SJCRH30 (cell line): ENCODE measurements around the gene KRT84. TPM values are rescaled to one million over a fixed set of nuclear protein-coding genes. Genes with fewer than 3 reads are reported as not detected.
A peak's percentile ranks its signal among the peaks of the same experiment; 100 is the strongest.

ENCODE experiments used
- DNase-seq, 2 experiments: peaks; one replicate each; pipeline ENCODE4 v3.0.0-alpha.2; 2015 to 2020
- H3K27ac ChIP-seq: fragments of 250-450 bp; sonication (Bioruptor Pico); 2 replicates; pipeline ENCODE4 v1.5.1; 2020; ENCODE audit warnings: mild to moderate bottlenecking, moderate library complexity
- H3K27me3 ChIP-seq: fragments of 250-450 bp; sonication (Bioruptor Pico); 2 replicates; pipeline ENCODE4 v1.5.1; 2020; ENCODE audit warnings: mild to moderate bottlenecking, moderate library complexity
- H3K36me3 ChIP-seq: fragments of 250-450 bp; sonication (Bioruptor Pico); 2 replicates; pipeline ENCODE4 v1.5.1; 2020; ENCODE audit warnings: mild to moderate bottlenecking, moderate library complexity
- H3K4me1 ChIP-seq: fragments of 250-450 bp; sonication (Bioruptor Pico); 2 replicates; pipeline ENCODE4 v1.5.1; 2020; ENCODE audit warnings: mild to moderate bottlenecking, moderate library complexity
- H3K4me3 ChIP-seq: fragments of 250-450 bp; sonication (Bioruptor Pico); 2 replicates; pipeline ENCODE4 v1.5.1; 2020; ENCODE audit warnings: mild to moderate bottlenecking, moderate library complexity
- H3K9me3 ChIP-seq: fragments of 250-450 bp; sonication (Bioruptor Pico); replicated peaks from 2 replicates; pipeline ENCODE4 v1.5.1; 2020; ENCODE audit warnings: mild to moderate bottlenecking, moderate library complexity
- total RNA-seq: library from RNA; depleted of rRNA; stranded (reverse); fragments of >200 nt; shearing (Covaris generic); gene quantifications from 2 replicates; pipeline ENCODE4 v1.2.3, GENCODE V29; 2014

The KRT84 gene
- total RNA-seq, 1 experiment from 2014 or later, result not detected

DNA sequence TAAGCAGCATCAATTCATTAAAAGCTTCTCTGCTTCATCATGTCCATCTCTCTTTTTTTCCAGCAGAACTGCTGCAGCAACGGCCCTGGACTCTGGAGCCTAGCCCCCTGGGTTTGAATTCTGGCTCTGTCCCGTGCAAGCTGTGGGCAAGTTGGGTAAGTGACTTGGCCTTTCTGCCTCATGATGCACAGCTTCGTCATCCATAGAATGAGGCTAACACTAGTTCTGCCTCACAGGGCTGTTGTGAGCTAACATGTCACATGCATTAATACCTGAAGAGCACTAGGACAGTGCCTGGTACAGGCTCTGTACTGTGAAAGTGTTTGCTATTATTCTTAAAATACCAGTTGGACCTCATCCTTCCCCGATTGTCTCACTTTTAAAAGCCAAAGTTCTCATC is 16.5 kb upstream of the KRT84 start:
- no peak overlapping the region for H3K4me3 ChIP-seq
- no peak for DNase-seq
- no peak overlapping the region for H3K27ac ChIP-seq
- H3K4me1 ChIP-seq, result no peaks in the 10 kb centered on the region
- peaks cover 10% of the 10 kb centered on the region; the same call in 1 of the 2 replicates for H3K27me3 ChIP-seq
- no peaks in the 10 kb centered on the region for H3K36me3 ChIP-seq
- H3K9me3 ChIP-seq, result no peaks in the 10 kb centered on the region

- peaks cover 10% of the 10 kb centered on the region; the same call in 1 of the 2 replicates for H3K27me3 ChIP-seq
- no peaks in the 10 kb centered on the region for H3K36me3 ChIP-seq
- no peak overlapping the region for H3K4me3 ChIP-seq
- no peak for DNase-seq
- no peaks in the 10 kb centered on the region for H3K4me1 ChIP-seq
- H3K27ac ChIP-seq, result no peak overlapping the region
- no peaks in the 10 kb centered on the region for H3K9me3 ChIP-seq
These were observed 16.1 kb upstream of the KRT84 start for GRCh38 chr12:52401526-52401925.

GRCh38 chr12:52400906-52401305 is 15.5 kb upstream of the KRT84 start:
- no peaks in the 10 kb centered on the region for H3K4me1 ChIP-seq
- no peak for DNase-seq
- H3K36me3 ChIP-seq, result no peaks in the 10 kb centered on the region
- H3K4me3 ChIP-seq, result no peak overlapping the region
- no peaks in the 10 kb centered on the region for H3K9me3 ChIP-seq
- peaks cover 11% of the 10 kb centered on the region; the same call in 1 of the 2 replicates for H3K27me3 ChIP-seq
- no peak overlapping the region for H3K27ac ChIP-seq

- Histone ChIP-seq H3K4me1 (no peaks in the 10 kb centered on the region), H3K27me3 (peaks cover 15% of the 10 kb centered on the region; the same call in 1 of the 2 replicates), H3K4me3 (no peak overlapping the region), H3K27ac (no peak overlapping the region), H3K36me3 (no peaks in the 10 kb centered on the region), H3K9me3 (no peaks in the 10 kb centered on the region)
- no peak for DNase-seq
These were observed 14.3 kb upstream of the KRT84 start for GRCh38 chr12:52399756-52400155.

DNA sequence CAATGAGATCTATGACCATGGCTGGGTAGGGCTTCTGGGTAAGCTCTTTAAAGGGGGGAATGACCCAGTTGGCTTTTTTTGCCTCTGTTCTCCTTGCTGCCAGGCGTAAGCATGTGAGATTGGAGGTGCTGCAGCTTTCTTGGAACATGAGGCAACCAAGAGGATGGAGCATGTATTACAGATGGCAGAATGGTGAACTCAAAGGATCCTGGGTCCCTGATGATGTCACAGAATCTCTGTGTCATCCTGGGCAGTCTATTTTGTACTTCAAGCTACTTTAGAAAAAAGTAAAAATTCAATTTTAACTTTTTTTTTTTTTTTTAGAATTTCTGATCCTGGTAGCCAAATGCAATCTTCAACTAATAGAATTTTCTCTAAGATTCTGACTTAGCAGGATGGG is 12.7 kb upstream of the KRT84 start:
- Histone ChIP-seq H3K36me3 (no peaks in the 10 kb centered on the region), H3K4me1 (no peaks in the 10 kb centered on the region), H3K4me3 (no peak overlapping the region), H3K27ac (no peak overlapping the region), H3K9me3 (no peaks in the 10 kb centered on the region), H3K27me3 (peaks cover 15% of the 10 kb centered on the region; the same call in 1 of the 2 replicates)
- no peak for DNase-seq

DNA sequence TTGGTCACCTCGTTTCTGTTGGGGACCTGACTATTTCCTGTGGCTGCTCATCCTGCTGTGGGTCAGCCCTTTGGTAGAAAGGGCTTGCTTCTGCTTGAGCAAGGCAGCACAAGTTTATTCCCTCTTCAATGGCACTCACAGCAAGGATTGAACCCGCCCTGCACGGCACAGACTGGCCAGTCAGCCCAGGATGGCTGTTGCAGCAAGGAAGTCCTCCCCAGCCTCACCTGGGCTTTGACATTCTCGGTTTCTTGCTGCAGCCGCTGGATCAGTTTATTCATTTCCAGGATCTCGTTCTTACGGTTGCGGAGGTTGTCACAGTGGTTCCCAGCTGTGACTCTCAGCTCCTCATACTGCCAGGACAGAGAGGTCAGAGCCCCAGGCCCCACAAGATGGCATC is 11.2 kb upstream of the KRT84 start:
- no peaks in the 10 kb centered on the region for H3K36me3 ChIP-seq
- H3K27ac ChIP-seq, result no peak overlapping the region
- no peaks in the 10 kb centered on the region for H3K4me1 ChIP-seq
- no peak overlapping the region for H3K4me3 ChIP-seq
- H3K9me3 ChIP-seq, result no peaks in the 10 kb centered on the region
- H3K27me3 ChIP-seq, result peaks cover 12% of the 10 kb centered on the region
- DNase-seq, result no peak

DNA sequence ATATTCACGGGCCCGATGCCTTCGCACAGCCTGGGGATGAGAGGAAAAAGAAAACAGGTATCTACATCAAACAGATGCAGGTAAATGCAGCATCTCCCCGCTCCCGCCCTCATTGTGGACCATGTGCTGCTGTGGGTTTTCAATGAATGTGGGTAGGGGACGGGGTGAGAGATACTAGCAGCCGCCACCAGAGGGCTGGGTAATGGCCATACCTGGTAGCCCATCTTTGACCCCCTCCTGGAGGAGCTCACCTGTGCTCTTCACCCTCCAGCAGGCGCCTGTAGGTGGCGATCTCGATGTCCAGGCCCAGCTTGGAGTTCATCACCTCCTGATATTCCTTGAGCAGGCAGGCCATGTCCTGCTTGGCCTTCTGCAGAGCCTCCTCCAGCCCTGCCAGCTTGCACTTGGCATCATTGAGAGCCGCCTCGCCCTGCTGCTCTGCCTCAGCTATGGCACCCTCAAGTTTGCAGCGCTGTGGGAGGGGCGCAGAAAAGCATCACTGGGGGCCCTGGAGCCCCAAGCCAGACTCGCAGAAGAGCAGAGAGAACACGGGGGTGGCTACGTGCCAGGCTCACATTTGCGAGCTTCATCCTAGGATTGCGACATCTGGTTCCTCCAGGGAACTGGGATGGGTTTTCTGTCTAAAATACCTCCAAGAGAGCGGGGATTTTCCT is 10.4 kb upstream of the KRT84 start:
- no peaks in the 10 kb centered on the region for H3K4me1 ChIP-seq
- H3K36me3 ChIP-seq, result no peaks in the 10 kb centered on the region
- no peak for DNase-seq
- no peaks in the 10 kb centered on the region for H3K9me3 ChIP-seq
- H3K27me3 ChIP-seq, result peaks cover 16% of the 10 kb centered on the region
- H3K4me3 ChIP-seq, result no peak overlapping the region
- no peak overlapping the region for H3K27ac ChIP-seq

- no peak for DNase-seq
- Histone ChIP-seq H3K9me3 (no peaks in the 10 kb centered on the region), H3K4me3 (no peak overlapping the region), H3K27ac (no peak overlapping the region), H3K27me3 (peaks cover 16% of the 10 kb centered on the region), H3K36me3 (no peaks in the 10 kb centered on the region), H3K4me1 (no peaks in the 10 kb centered on the region)
These were observed 9.5 kb upstream of the KRT84 start for GRCh38 chr12:52394836-52395405.

DNA sequence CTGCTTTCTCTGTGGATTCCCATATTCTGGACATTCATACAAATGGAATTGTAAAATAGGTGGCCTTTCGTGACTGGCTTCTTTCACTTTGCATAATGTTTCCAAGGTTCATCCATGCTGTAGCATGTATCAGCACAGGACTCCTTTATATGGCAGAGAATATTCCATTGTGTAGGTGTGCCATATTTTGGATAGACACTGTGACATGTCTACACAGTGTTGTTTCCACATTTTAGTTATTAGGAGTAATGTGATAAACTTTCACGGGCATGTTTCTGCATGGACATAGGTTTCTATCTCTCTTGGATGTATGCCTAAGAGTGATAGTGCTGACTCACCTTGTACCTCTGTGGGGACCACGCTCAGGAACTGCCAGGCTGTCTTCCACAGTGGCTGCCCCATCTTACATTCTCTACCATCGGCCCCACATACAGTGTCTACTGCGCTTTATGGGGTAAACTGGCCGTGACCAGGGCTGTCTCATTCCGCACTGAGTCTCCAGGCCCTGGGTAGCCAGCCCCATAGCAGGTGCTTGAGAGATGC is 7.1 kb upstream of the KRT84 start:
- DNase-seq, result no peak
- Histone ChIP-seq H3K4me1 (no peaks in the 10 kb centered on the region), H3K4me3 (no peak overlapping the region)

DNA sequence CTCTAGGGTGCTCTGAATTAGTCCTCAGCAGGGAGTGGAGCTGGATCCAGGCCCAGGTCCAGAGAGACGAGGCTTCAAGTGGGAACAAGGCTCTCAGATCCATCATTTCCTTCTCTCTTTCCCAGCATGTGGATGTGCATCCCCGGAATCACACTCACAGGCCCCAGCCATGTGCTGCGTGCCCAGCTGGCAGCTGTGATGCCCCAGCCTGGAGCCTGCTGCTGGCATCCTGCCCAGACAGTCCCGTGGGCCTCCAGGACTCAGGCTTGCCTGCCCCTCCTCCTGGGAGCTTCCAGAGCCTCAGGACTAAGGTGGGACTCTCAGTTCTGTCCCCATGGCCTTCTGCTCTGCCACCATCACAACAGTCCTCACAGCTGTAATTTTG is 6.2 kb upstream of the KRT84 start:
- H3K4me1 ChIP-seq, result no peaks in the 10 kb centered on the region
- peak; percentile 37 to 45 for DNase-seq
- H3K36me3 ChIP-seq, result no peaks in the 10 kb centered on the region
- no peaks in the 10 kb centered on the region for H3K9me3 ChIP-seq
- H3K27ac ChIP-seq, result no peak overlapping the region
- peaks cover 11% of the 10 kb centered on the region for H3K27me3 ChIP-seq
- H3K4me3 ChIP-seq, result no peak overlapping the region

More for the DNA sequence above, 7.1 kb upstream of the KRT84 start:
- Histone ChIP-seq H3K27ac (no peak overlapping the region), H3K9me3 (no peaks in the 10 kb centered on the region), H3K36me3 (no peaks in the 10 kb centered on the region), H3K27me3 (peaks cover 16% of the 10 kb centered on the region)

DNA sequence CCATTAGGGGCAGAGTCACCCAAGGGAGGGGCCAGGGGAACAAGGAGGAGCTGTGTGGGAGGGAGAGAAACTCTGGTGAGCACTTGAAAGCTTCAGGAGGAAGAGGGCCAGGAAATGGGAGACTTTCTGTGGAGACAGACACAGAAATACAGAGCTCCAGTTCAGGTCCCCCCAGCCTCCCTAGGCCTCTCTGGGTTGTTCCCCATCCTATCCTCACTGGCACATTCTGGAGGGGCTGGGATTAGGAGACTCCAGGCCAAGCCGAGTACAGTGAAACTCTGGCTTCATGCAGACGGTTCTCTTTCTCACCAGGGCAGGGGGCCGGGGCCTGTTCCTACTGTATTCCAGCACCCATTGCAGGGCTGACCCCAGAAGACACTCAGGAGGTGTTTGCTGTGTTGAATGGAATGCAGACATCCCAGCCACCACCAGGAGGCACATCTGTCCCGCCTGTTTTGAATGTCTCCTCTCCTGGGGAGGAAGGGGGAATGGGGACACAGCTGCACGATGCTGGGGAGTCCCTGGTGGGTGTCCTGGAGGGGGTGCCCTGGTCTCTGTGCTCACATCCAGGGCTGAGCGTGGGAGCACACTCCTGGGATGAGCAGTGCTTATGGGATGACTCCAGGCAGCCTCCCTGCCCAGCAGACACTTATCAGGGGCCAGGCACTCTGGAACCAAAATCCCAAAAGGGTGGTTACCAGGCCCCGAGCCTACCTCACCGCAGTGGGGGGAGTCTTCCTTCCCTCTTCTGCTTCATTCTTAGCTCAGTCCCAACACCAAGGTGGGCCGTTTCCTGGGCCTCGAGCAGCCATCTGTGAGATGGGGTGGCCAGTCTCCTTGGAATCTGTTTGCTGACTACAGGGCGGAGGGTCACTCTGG is 5.5 kb upstream of the KRT84 start:
- Histone ChIP-seq H3K27me3 (peaks cover 12% of the 10 kb centered on the region), H3K36me3 (no peaks in the 10 kb centered on the region), H3K27ac (no peak overlapping the region), H3K9me3 (no peaks in the 10 kb centered on the region), H3K4me3 (no peak overlapping the region), H3K4me1 (no peaks in the 10 kb centered on the region)
- peak in 1 of 2 experiments; percentile 25 for DNase-seq

GRCh38 chr12:52389313-52390207 is 4.1 kb upstream of the KRT84 start:
- DNase-seq, result no peak

DNA sequence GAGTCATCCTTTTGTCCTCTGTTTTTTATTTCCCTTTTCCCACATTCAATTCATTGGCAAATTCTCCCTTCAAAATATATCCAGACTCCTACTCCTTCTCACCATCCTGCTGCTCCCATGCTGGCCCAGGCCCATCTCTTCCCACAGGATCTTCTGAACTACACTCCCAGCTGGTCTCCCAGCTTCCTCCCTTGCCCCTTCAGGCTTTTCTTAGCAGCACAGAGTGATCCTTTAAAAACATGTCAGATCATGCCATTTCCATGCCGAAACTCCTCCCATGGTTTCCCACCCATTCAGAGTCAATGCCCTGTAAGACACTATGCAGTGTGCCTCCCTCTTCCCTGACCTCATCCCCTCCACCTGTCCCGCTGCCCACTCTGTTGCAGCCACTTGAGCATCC is 2.4 kb upstream of the KRT84 start:
- Histone ChIP-seq H3K36me3 (no peaks in the 10 kb centered on the region), H3K27me3 (peaks cover 11% of the 10 kb centered on the region), H3K4me3 (no peak overlapping the region), H3K4me1 (no peaks in the 10 kb centered on the region), H3K9me3 (no peaks in the 10 kb centered on the region), H3K27ac (no peak overlapping the region)
- DNase-seq, result no peak

More at GRCh38 chr12:52389313-52390207, 4.1 kb upstream of the KRT84 start:
- Histone ChIP-seq H3K4me3 (no peak overlapping the region), H3K9me3 (no peaks in the 10 kb centered on the region), H3K27ac (no peak overlapping the region), H3K27me3 (peaks cover 11% of the 10 kb centered on the region), H3K4me1 (no peaks in the 10 kb centered on the region), H3K36me3 (no peaks in the 10 kb centered on the region)

GRCh38 chr12:52383331-52383730 is 2.1 kb downstream of the KRT84 start:
- H3K4me1 ChIP-seq, result no peaks in the 10 kb centered on the region
- H3K27ac ChIP-seq, result no peak overlapping the region
- DNase-seq, result no peak
- no peak overlapping the region for H3K4me3 ChIP-seq
- no peaks in the 10 kb centered on the region for H3K36me3 ChIP-seq
- H3K27me3 ChIP-seq, result 0 out of 2 replicates have a peak, but pooled peaks cover 6% of the 10 kb centered on the region
- H3K9me3 ChIP-seq, result no peaks in the 10 kb centered on the region
